Measurements from ENCODE around the gene BUD13.
A peak's percentile ranks its signal among the peaks of the same experiment; 100 is the strongest.

The BUD13 gene

DNA sequence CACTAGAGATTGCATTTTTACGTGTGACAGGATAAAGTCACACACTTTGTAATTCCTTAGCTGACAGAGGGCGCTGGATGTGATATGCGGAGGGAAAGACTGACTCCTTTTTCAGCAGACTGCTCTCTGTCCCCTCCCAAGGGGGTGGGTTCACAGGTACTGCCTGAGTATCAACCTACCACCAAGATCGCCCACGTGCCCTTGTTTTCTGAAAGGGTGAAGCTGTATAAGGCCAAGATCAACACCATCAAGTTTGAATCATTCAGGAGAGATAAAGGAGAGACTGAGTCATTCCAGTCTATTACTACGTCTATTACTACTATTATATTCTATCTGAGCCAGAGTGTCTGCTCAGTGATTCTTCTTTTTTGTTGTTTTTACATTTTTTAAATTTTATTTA, 30.7 kb downstream of the BUD13 start:
- no peak for DNase-seq

DNA sequence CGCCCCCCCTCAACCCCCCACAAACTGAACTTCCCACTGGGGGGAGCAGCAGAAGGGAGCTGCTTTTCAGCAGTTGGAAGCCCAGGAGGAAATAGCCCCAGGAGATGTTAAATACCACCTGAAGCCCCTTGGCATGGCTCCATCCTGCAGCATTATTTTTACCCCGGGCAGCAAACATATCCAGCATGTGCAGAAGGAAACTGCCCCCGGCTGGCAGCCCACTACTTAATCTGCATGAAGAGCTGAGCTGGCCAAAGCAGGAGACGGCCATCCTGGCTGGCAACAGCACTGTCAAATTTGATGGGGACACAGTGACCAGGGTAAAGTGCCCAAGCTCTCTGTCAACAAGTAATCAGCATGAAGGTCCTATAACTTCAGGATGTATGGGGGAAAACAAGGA, 32.0 kb downstream of the BUD13 start:
- DNase-seq, result no peak

DNA sequence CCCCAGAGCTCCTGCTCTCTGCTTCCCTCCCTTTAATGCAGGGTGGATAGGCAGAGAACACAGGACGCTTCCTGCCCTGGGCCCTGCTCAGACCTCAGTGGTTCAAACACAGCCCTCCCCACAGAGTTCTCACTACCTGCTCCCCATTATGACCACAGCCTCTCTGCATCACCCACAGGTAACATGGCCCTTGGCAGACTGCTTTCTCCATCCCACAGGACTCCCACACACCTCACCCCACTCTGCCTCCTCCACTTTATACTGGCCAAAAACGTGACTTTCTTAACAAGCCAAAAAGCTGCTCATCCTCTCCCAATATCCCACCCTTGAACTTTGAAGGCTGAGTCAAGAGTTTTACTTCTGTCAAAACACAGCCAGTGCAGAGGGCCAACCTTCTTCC, 33.8 kb downstream of the BUD13 start:
- no peak for DNase-seq

DNA sequence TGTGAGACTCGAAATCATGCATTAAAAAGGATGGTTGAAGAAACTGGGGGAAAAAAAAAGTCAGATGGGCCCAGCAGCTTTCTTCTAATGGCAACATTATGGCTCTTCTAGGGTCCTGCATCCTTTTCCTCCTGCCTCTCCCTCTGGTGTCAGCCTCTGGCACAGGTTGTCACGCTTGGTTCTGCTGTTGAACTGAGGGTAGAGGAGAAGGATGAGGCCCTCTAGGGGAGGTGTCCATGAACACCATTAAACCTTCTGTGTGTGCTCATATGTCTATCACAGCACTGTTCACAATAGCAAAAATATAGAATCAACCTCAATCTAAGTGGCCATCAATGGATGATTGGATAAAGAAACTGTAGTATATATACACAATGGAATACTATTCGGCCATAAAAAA, 36.0 kb downstream of the BUD13 start:
- DNase-seq, result no peak

DNA sequence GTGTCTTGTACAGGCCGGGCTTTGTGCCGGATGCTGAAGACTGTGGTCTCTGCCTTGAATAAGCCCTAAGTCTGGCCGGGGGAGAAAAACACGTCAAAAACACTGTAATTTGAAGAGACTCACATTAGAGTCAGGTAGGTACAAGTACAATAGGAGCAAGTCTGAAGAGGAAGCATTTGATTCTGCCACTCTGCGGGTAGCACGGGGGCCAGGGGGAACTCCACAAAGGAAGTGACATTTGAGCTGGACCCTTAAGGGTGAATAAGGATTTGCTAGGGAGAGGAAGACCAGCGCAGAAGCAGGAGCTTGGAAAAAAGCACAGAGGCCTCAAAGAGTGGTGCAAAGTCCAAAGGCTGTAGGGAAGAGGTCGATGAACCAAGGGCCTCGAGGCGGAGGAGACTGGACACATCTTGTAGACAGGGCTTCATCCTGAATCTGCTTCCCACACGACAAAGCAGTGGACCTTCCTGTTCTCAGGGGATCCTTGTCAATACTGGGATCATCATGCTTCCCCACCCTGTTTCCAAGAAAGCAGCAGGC, 38.7 kb downstream of the BUD13 start:
- no peak for DNase-seq

DNA sequence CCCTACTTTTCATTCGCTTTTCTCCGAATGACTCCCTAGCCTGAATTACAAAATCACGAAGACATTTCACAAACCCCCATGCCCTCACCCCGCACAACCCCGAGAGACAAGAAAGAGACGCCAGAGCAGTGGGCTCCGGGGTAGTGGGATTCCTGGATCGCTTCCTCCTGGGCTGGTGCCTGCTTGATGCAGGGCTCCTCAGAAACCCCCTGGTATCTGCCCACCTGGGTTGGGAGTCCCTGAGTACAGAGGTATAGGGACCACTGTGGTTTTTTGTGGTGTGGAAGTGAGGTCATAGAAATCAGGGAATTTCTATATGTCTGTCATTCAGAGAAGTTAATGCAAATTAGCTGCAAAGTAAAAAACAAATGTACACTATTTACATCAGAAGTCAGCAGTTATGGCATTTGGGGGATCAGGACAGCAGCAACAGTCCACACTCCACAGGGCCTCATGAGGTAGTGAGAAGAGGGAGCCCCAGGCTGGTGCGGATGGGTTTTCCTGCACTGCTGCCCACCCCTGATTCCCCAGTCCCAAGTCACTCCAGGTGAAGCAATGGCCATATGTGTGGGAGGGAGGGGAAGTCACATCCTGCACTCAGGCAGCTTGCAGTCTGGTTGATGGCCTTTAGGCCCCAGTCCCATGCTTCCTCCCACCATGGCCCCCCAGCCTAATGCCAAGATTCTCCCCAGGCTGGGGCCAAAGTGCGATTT, 39.6 kb downstream of the BUD13 start:
- DNase-seq, result no peak

DNA sequence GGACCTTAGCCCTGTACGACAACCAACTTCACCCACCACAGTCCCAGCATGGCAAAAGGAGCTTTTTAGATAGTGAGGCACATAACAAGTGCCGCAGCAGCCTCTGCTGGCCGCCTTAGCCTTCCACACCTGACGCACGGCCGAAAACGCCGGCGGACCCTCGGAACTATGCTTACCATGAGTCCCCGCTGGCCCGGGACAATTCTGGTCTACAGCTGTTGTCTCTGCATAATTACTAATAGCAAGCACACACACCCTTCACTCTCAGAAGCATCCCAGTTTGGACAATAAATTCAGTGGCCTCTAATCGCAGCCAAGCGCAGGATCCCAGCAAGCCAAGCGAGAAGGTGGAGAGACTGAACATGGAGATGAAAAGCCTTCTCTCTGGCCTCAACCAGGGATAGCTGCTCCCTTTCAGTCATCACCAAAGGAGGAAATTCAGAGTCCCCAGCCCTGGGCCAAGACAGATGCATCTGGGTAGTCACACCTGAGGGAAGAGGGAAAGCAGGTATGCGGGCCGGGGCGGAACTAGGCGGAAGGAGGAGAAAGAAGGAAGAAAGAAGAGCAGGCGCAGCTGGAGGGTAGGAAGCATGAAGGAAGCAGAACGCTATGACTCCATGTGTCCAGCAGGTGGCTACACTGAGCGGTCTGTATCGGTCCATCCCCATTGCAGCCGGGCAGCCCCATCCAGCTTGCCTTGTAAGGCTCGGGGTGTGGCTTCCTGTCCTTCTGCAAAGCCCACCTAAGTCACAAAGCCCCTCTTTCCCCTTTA, 40.3 kb downstream of the BUD13 start:
- DNase-seq, result peak; percentile 17

DNA sequence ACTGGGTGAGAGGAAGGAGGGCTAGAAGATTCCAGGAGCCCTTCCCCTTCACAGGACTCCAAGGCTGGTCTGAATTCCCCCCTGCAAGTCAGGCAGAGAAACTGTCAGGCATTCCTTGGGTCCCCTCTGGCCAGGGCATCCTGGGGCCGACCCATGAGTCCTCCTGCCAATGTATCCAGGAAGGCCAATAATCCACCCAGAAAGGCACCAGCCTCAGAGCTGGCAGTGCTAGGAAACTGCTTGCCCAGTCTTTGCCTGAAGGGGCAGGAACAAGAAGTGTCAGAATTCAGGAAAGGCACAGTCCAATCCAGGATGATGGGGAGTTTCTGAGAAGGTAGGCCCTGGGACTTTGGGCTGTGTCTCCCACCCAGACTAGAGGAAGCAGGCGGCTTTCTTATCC, 41.0 kb downstream of the BUD13 start:
- DNase-seq, result no peak

DNA sequence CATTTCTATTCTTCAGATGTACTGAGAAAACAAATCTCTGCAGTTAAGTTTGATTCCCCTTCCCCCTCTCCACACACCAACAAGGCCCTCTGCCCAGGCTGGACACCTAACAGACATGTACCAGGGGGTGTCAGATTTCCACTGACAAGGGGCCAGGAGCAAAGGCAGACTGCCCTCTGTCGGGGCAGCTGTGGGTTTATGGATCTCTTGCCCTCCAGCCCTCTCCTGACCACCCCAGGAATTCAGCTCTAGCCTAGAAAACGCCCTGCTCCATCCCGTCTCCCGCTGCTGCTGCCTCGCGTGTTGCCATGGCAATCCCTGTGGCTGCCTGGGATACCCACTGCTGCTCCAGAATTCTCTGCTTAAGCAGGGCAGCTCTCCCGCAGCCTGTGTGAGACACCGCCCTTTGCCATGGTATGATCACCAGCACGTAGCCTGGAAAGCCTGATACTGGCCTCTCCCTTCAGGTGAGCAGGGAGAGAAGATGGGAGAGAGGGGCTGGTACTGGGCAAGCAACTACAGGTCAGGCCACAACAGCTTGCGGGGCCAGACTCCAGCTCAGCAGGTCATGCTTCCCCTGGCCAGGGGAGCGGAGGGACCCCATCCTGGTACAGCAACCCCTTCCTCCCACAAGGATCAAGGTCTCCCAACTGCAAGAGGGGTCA, 41.6 kb downstream of the BUD13 start:
- DNase-seq, result peak; percentile 4

DNA sequence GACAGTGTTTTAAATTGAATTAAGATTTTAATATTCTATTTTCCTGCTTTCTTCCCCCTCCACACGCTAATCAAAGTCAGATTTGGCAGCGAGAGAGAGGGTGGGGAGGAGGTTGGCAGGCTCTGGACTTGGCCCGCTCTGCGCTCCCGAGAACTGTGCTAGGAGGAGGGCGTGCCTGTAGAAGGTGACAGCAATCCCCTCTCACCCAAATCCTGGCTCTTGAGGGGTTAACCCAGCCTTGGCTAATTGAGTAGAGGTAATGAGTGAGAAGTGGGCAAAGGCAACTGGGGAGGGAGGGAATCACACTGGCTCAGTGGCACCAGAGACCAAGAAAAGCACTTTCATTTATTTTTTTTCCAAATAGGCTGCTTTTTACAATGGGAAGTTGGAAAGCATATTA, 42.2 kb downstream of the BUD13 start:
- peak; percentile 26 for DNase-seq

DNA sequence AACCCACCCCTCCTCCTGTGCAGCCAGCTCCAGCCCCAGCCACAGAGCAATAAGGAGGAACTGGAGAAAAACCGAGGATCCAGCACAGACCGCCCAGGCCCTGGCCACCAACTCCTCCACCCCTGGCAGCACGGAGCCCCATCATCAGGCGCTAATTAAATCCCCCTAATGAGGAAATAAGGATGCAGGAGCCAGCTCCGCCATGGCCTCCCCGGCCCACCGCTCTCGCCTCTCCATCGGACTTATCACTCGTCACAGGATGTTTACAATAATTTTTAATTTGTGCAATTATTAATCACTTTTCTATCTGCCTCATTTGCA, 42.6 kb downstream of the BUD13 start:
- no peak for DNase-seq

DNA sequence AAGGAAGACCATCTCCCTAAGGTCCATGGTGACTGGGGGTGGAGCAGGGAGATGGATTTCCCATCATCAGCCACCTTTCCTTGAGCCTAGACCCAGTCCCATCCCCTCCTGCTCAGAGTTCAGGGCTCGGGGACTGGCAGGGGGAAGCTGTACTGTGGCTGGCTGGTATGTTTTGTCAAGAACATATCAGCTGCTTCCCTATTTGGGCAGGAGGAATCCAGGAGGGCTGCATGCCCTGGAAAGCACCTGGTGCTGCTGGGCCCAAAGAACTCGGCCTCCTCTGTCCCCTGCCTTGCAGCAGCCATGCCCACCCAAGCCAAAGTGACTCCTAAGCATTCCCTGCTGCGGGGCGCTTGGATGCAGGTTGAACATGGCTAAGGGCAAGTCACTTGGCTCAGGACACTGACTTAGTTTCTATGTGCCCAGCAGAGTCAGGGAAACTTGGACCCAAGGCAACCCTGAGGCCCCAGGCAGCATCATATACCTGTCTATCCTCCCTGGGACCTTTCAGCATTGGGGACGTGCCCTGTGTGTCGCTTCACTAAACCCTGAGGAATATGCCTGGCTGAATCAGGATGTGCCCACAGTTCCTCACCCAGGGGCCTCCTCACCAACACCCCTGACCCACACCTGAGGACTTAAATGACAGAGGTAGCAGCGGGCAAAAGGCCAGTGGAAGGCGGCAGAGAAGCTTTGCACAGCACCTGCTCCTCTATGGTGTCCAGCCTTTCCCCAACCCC, 43.1 kb downstream of the BUD13 start:
- no peak for DNase-seq

DNA sequence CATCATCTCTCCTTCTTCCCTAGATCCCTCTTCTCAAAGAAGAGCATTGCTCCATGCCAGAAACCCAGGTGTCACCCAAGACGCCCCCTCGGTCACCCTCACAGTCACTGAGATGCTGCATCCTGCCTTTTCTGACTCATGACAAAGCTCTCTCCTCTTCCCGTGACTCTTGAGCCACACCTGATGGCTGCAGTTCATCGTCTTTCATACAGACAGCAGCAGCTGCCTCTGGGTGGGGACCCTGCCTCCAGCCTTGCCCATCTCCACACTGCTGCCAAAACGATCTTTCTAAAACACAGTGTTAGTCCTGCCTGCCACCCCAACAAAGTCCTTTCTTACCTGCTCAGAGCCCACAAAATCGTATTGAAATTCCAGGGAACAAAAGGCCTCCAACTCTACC, 44.8 kb downstream of the BUD13 start:
- DNase-seq, result no peak

DNA sequence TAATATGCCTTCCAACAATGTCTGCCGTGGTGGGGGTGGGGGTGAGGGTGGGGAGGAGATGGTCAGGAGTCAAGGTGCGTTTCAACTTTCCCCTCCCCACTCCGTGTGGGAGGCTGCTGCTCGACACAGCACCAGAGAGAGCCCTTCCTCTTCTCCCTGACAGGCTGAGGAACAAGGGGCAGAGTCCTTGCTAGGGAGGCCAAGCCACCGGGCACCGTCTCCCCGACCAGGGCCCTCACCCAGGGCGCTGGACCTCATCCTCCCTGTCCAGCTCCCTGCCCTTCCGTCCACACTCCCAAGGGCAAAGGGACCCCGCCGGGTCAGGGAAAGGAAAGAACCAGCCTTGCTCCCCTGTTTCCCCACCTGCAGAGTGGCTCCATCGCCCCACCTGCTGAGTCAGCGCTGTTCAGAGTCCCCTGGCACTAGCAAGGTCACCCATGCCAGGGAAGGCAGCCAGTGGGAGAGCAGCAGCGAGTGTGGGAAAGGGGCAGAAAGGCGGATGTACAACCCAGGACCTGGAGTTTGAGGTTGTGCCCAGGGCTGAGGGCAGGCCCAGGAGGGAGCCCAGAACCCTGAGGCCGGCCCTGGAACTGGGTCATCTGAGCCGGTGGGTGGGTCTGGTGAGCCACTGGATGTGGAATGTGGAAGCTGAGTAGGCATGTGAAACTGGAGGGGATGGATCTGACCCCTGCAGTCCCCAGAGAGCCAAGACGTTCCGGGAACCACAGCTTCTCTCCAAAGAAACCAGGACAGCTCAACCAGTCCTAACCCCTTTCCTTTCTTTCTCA, 47.2 kb downstream of the BUD13 start:
- no peak for DNase-seq

DNA sequence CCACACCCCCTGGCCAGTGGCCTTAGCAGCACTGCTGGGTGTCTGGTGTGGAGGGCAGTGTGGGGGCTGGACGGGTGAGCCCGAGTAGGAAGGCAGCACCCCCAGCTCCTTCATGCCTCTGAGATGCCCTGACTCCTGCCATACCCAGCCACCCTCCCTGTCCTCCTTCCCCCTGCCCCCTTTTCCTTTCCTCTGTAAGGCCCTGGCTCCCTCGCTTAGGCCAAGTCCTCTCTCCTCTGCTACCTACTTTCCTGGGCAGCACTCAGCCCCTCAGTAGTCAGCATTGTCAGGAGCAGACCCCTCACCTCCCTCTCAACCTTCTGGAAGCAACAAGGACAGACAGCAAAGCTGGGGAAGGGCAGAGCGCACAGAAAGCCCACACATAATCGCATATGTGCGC, 48.0 kb downstream of the BUD13 start:
- DNase-seq, result no peak

DNA sequence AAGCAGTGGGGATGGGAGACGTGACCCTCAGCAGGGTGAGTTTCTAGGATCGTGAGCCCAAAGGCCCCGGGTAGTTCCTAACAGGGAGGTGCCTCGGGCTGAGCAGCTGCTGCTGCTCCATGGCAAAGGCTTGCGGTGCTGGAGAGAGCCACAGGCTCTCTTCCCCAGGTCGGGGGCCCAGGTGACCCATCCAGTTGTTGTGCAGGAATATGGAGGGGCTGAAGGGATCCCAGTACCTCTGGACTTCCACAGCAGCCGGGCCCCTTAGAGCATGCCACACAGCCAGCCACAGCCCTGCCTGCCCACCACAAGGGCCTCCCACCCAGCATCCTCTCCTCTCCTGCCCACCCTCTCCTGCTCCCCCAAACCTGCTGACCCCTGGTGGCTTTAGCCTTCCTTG, 49.3 kb downstream of the BUD13 start:
- no peak for DNase-seq

DNA sequence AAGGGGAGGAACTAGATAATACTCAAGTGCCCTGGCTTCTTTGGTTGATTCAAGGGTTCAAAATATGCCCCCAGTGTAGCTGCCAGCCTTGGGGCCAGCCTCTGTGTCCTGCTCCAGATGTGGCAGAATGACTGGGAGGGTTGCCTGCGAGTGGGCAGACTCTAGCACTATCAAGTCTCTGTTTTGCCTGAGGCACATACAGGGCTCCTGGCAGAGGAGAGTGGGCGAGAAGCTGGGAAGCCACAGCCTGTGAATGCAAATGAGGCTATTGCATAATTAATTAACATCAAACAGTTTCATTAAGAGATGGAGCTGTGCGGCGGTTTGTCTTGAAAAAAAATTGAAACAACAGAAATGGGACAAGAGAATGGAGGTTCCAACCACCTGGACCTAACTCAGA, 50.8 kb downstream of the BUD13 start:
- DNase-seq, result no peak

DNA sequence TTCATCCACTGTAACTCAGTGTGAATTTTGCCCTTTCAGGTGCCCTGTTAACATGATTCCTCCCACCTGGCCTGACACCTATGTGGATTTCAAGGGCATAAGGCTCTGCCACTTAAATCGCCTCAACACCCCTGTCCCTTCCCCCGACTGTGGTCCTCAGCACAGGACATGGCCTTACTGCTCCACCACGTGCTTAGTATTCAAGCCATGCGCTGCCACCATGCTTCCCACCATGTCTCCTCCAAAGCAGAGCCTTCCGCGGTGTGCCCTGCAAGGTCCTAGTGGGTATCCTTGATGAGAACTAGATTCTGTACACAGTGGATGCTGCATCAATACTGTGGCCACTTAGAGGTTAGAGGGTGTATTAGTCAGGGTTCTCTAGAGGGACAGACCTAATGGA, 51.9 kb downstream of the BUD13 start:
- no peak for DNase-seq

DNA sequence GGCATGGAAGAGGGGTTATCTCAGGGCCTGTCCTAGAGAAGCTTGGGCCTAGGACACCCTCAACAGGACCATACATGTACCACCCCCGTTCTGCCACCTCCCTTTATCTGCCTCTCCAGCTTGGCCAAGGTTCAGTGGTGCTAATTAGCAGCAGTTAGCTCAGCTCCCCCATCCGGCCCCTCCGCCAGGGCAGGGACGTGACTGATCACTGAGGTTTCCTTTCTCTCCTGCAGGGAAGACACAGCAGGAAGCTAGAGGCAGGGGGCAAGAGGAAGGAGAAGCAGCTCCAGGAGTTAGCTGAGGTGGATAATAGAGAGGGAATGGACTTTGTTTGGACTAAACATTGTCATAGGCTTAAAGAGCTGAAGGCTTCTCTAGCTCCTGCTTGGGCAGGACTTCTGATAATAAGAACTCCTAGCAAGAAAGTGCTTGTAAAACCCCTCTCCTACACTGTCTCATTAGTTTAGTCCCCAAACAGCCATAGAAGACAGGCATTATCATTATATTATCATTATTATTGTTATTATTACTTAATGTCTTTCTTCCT, 53.8 kb downstream of the BUD13 start:
- no peak for DNase-seq

DNA sequence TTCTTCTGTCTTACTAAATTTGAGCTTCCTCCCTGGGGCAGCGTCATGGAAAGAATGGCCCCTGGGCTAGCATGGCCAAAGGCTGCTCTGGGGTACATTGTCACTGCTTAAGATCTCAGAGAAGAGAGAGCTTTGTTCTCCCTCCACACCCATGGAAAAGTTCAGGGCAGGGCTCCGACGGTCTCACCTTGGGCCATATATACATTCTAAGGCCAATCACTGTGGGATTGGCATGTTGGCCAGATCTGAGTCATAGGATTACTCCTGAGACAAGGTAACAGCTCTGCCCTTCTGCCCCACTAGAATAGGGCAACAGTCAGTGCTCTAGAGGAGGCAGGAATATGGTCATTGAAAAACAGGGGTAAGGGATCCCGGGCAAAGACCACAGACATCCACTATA, 56.2 kb downstream of the BUD13 start:
- DNase-seq, result no peak

DNA sequence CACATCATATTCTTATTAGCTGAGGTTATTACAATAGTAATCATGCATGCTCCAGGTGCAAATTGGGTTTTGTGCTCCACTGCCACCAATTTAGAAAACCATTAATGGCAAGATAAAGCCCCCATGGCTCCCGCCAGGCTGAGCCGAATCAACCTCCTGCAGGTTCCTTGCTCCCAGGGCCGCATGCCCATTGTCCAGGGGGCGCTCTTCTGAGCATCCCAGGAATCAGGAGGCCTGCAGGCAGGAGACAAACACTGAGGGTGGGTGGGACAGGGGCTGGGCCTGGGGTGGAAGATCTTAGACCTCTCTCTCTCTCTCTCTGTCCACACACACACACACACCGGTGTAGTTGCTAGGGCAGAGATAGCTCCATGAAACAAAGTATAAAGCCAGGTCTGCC, 57.4 kb downstream of the BUD13 start:
- DNase-seq, result no peak

DNA sequence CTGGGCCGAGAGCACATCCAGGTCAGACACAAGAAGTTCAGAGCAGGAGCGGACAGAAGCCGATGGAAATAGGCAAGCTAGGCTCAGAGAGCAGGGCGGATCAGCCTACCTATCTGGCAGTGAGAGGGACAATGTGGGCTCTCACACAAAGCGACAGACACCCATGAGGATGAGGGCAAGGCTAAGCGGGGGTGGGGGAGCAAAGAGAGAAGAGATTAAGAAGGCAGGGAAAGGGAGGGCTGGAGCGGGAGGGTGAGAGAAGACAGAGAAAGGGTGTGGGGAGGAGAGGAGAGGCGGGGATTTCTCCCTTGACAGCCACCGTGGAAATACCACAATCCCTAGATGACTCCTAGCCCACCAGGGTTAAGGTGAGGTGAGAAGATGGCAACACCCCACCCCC, 57.9 kb downstream of the BUD13 start:
- DNase-seq, result no peak
